22Rv1 (cell line): ENCODE data around the gene GPR139.

ENCODE experiments used
- ZFX ChIP-seq: fragments of 450-650 bp; IDR thresholded peaks from 2 replicates; pipeline ENCODE4 v1.6.1; 2017; ENCODE audit warnings: antibody characterized with exemption, borderline replicate concordance
- TF ChIP-seq, protein P1 (sequence below): fragments of 450-650 bp; IDR thresholded peaks from 2 replicates; pipeline ENCODE4 v1.5.1; 2017; ENCODE audit warnings: mild to moderate bottlenecking

DNA sequence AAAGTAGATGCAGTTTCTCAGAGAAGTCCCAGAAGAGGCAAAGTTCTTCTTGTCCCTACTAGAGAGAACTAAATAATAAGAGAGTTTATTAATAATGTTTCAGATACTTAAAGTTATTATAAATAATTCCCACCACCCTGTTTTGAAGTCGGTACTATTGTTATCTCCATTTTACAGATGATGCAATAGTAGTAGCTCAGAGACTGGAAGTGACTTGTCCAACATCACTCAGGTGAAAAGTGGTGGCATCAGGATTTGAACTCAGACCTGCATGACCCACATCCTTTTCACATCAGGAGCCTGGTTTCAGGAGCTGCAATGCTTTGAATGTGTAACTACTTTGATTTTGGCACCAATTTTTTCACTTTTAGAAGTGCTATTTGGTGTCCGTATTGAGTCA lies 52.7 kb downstream of the GPR139 start:
- no peak for TF ChIP-seq ZFX
- TF ChIP-seq, protein P1, sequence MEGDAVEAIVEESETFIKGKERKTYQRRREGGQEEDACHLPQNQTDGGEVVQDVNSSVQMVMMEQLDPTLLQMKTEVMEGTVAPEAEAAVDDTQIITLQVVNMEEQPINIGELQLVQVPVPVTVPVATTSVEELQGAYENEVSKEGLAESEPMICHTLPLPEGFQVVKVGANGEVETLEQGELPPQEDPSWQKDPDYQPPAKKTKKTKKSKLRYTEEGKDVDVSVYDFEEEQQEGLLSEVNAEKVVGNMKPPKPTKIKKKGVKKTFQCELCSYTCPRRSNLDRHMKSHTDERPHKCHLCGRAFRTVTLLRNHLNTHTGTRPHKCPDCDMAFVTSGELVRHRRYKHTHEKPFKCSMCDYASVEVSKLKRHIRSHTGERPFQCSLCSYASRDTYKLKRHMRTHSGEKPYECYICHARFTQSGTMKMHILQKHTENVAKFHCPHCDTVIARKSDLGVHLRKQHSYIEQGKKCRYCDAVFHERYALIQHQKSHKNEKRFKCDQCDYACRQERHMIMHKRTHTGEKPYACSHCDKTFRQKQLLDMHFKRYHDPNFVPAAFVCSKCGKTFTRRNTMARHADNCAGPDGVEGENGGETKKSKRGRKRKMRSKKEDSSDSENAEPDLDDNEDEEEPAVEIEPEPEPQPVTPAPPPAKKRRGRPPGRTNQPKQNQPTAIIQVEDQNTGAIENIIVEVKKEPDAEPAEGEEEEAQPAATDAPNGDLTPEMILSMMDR, result no peak
